Endothelial cell of umbilical vein (primary cell): ENCODE measurements around the gene SERPINA3. TPM values are rescaled to one million over a fixed set of nuclear protein-coding genes. Genes with fewer than 3 reads are reported as not detected.

Source experiments
- BruUV-seq: library from RNA; stranded (reverse); fragments of 400-500 nt; replicated peaks from 2 replicates; lab custom pipeline; 2021; lab: Mats Ljungman, UMichigan
- CTCF ChIA-PET: fragments of 300-600, 350-600 bp; sonication (Branson Sonifier 250); formaldehyde crosslinking; loops from one replicate; lab custom pipeline; 2021; ENCODE audit warnings: antibody characterized with exemption, inconsistent platforms; lab: Charles Lee
- POLR2A ChIA-PET: fragments of 300-600, 350-600 bp; sonication (Branson Sonifier 250); formaldehyde crosslinking; loops from one replicate; lab custom pipeline; 2021; ENCODE audit warnings: antibody characterized with exemption, inconsistent platforms; lab: Charles Lee
- DNase-seq: peaks from one replicate; pipeline ENCODE4 v3.0.0-alpha.2; 2011; ENCODE audit warnings: low read depth, low spot score
- FAIRE-seq: peaks from 2 replicates; lab custom pipeline; 2011; peaks lifted over from hg19 to GRCh38; lab: Jason Lieb, UNC
- H2AFZ ChIP-seq: 2 replicates; pipeline ENCODE4 v1.6.0; 2012; ENCODE audit warnings: low read depth, low read length, control low read depth, inconsistent platforms
- H3K27ac ChIP-seq: 2 replicates; pipeline ENCODE4 v1.5.1; 2011; ENCODE audit warnings: low read depth, mild to moderate bottlenecking, control low read depth, low read length, moderate library complexity; ENCODE audit not compliant: insufficient read depth
- H3K27me3 ChIP-seq, 2 experiments: 2 replicates each; pipeline versions ENCODE4 v1.6.0 to v1.6.1; 2011; ENCODE audit warnings: low read length in 2 of 2, mixed read lengths in 1 of 2; ENCODE audit not compliant: control insufficient read depth in 2 of 2, insufficient read depth in 2 of 2
- H3K36me3 ChIP-seq, 2 experiments: 2 replicates in 1 of 2; 3 replicates in 1 of 2; pipeline ENCODE4 v1.5.1; 2011; ENCODE audit warnings: low read length in 2 of 2, mild to moderate bottlenecking in 1 of 2, moderate library complexity in 1 of 2; ENCODE audit not compliant: control insufficient read depth in 2 of 2, insufficient read depth in 2 of 2; ENCODE audit errors: extremely low read depth in 1 of 2
- H3K4me1 ChIP-seq: 3 replicates; pipeline ENCODE4 v1.5.1; 2011; ENCODE audit warnings: mild to moderate bottlenecking, low read length; ENCODE audit not compliant: control insufficient read depth, insufficient read depth; ENCODE audit errors: extremely low read depth
- H3K4me2 ChIP-seq: 2 replicates; pipeline ENCODE4 v1.6.1; 2011; ENCODE audit warnings: low read length, control low read depth, mixed read lengths; ENCODE audit not compliant: insufficient read depth
- H3K4me3 ChIP-seq, 3 experiments: fragments of 200-600 bp in 1 of 3; sonication (generic), shearing (Covaris generic) in 1 of 3; replicated peaks in 1 of 3; 2 replicates each; pipeline ENCODE4 v1.5.1; 2011 to 2016; ENCODE audit warnings: control low read depth in 3 of 3, low read length in 3 of 3, mild to moderate bottlenecking in 2 of 3, inconsistent platforms in 1 of 3, low read depth in 1 of 3, moderate library complexity in 1 of 3; ENCODE audit not compliant: insufficient read depth in 1 of 3
- H3K79me2 ChIP-seq: 2 replicates; pipeline ENCODE4 v1.6.0; 2012; ENCODE audit warnings: low read length, inconsistent platforms; ENCODE audit not compliant: control insufficient read depth, insufficient read depth
- H3K9ac ChIP-seq: replicated peaks from 2 replicates; pipeline ENCODE3; 2011; ENCODE audit warnings: low read length, control low read depth; ENCODE audit not compliant: insufficient read depth; ENCODE audit errors: extremely low read depth
- H3K9me1 ChIP-seq: replicated peaks from 3 replicates; pipeline ENCODE4 v1.6.0; 2011; ENCODE audit warnings: mild to moderate bottlenecking, low read length; ENCODE audit not compliant: control insufficient read depth, insufficient read depth; ENCODE audit errors: extremely low read depth
- H3K9me3 ChIP-seq: replicated peaks from 2 replicates; pipeline ENCODE4 v1.5.1; 2012; ENCODE audit warnings: low read length, inconsistent platforms; ENCODE audit not compliant: control insufficient read depth, insufficient read depth
- H4K20me1 ChIP-seq: replicated peaks from 2 replicates; pipeline ENCODE3; 2011; ENCODE audit warnings: mild to moderate bottlenecking, low read length; ENCODE audit not compliant: control insufficient read depth, insufficient read depth; ENCODE audit errors: extremely low read depth
- EZH2 ChIP-seq: IDR thresholded peaks from 2 replicates; pipeline ENCODE4 v1.6.1; 2012; ENCODE audit warnings: borderline replicate concordance, low read depth, mild to moderate bottlenecking, moderate library complexity, low read length, inconsistent platforms; ENCODE audit not compliant: severe bottlenecking
- FOS ChIP-seq: IDR thresholded peaks from 2 replicates; pipeline ENCODE4 v1.6.1; 2011; ENCODE audit warnings: mild to moderate bottlenecking, low read length, moderate library complexity, borderline replicate concordance; ENCODE audit not compliant: insufficient read depth
- GATA2 ChIP-seq: IDR thresholded peaks from 2 replicates; pipeline ENCODE4 v1.7.0; 2011; ENCODE audit warnings: low read depth, mild to moderate bottlenecking, moderate library complexity, mixed read lengths, low read length; ENCODE audit not compliant: insufficient read length, insufficient read depth
- JUN ChIP-seq: IDR thresholded peaks from 2 replicates; pipeline ENCODE4 v1.6.1; 2011; ENCODE audit warnings: borderline replicate concordance, low read depth; ENCODE audit not compliant: insufficient read length, insufficient read depth
- POLR2AphosphoS5 ChIP-seq: IDR thresholded peaks from 2 replicates; pipeline ENCODE4 v1.6.1; 2012; ENCODE audit warnings: low read depth, mild to moderate bottlenecking, control low read depth, low read length, moderate library complexity; ENCODE audit not compliant: insufficient read depth
- dilution Hi-C: fragments of 300-500 bp; cut with MboI; formaldehyde crosslinking; loops from one replicate; pipeline ENCODE4 v1.15.0; 2019; ENCODE audit warnings: low sequenced_read_pairs; ENCODE audit not compliant: extremely low pct_ligation_motif_present
- intact Hi-C: fragments of 100-400 bp; cut with micrococcal nuclease; formaldehyde crosslinking; loops from one replicate; pipeline ENCODE4 v1.10.0; 2022
- polyA plus RNA-seq, 4 experiments: library from polyadenylated mRNA; depleted of rRNA in 3 of 4; stranded (reverse) in 3 of 4; unstranded in 1 of 4; fragments of >200 nt; gene quantifications; 2 replicates each; pipeline versions ENCODE4 v1.2.1 to v1.2.3, GENCODE V29; 2011 to 2012; ENCODE audit warnings: missing spikeins in 1 of 4
- total RNA-seq: library from RNA; stranded (reverse); gene quantifications from 2 replicates; pipeline ENCODE4 v1.2.3, GENCODE V29; 2021
- TF ChIP-seq, protein P1 (sequence below): IDR thresholded peaks from 2 replicates; pipeline ENCODE4 v1.6.1; 2011; ENCODE audit not compliant: insufficient read depth, insufficient read length

Gene SERPINA3
- total and polyA plus RNA-seq, 2 donors (not counting 3 experiments of a cell fraction or from before 2014, with no cell fraction given), result not detected

DNA sequence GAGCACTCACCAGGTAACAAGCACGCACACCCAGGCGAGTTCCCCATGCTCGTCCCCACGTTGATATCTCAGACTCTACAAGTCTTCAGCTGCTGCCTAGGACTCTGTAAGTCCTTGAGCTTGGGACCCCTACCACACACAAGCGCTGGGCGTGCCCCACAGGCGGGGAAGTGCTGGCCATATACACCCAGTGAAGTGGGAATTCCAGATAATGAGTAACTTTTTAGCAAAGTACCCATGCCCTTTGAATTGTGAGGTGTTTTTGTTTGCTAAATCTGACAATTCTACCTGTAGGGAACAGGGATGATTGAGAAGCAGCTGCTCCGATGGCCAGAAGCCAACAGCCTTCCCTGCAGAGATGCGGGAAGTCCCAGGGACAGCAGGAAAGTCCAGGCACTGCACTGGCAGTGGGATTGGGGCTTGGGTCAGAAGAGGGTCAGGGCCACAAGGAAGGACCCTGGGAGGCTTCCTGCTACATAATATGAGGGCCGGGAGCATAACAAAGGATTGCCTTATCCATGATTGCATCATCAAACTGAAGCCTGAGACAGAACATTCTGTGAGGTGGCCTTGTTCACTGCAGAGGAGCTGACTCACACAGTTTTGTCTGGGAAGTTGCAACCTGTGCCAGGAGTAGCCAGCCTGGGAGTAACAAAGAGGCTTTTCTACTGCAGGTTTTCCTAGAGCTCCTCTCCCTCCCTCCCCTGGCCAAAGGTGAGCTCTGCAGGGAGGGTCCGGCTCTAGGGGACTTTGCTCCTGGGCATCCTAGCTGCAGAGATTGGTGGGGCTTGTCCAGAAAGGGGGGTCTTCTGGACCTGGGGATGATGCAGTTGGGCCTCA is 13.2 kb upstream of the SERPINA3 start:
- Histone ChIP-seq H3K4me2 (no peak overlapping the region), H2AFZ (peak overlapping the region; percentile 48), H3K27ac (peak overlapping the region; percentile 78), H3K27me3 (no peaks in the 10 kb centered on the region), H4K20me1 (no peaks in the 10 kb centered on the region), H3K79me2 (no peaks in the 10 kb centered on the region), H3K4me1 (peaks cover 36% of the 10 kb centered on the region), H3K36me3 (no peaks in the 10 kb centered on the region), H3K9me1 (no peaks in the 10 kb centered on the region), H3K9ac (peak overlapping the region; percentile 53), H3K4me3 (no peak overlapping the region), H3K9me3 (no peaks in the 10 kb centered on the region)
- DNase-seq (peak; percentile 77), FAIRE-seq (peak; percentile 77)
- dilution Hi-C loops, result no loop called here
- TF ChIP-seq, protein P1, sequence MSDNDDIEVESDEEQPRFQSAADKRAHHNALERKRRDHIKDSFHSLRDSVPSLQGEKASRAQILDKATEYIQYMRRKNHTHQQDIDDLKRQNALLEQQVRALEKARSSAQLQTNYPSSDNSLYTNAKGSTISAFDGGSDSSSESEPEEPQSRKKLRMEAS, result no peak
- TF ChIP-seq EZH2 (no peak), FOS (peak; percentile 57), POLR2AphosphoS5 (peak; percentile 31), GATA2 (peak; percentile 33), JUN (peak; percentile 37)
- CTCF ChIA-PET, result interaction anchor here (0.6 to 0.9 kb wide), 4 partner anchors 9 to 50 kb away, joined by 3 to 4 read pairs (median 3); partner anchors contain the start of gene SERPINA5
- POLR2A ChIA-PET, result interaction anchor here (0.5 to 0.7 kb wide), 2 partner anchors 14 to 75 kb away, joined by 4 to 9 read pairs; no protein-coding TSS in a partner anchor
- BruUV-seq, result no TSS peak
- intact Hi-C loops, result no loop called here
